Activated T-helper 1 cell treated with anti-CD3 and anti-CD28 coated beads, Interleukin-12 subunit alpha, Interleukin-12 subunit beta, Interleukin-2, Interleukin-4 antibody, amounts not matched to agents 30 ng/mL and 10 ng/mL and 1 ng/mL, durations not matched to agents 14 hours and 24 hours and 36 hours (primary cell): ENCODE measurements around the gene CLOCK. TPM values are rescaled to one million over a fixed set of nuclear protein-coding genes. Genes with fewer than 3 reads are reported as not detected.

Experiments
- DNase-seq: peaks from one replicate; pipeline ENCODE4 v3.0.0; 2021; ENCODE audit warnings: low spot score
- H3K27ac Mint-ChIP-seq: one replicate; pipeline ENCODE4 v1.8.0; 2021; ENCODE audit warnings: mild to moderate bottlenecking, mixed read lengths
- H3K27me3 Mint-ChIP-seq: one replicate; pipeline ENCODE4 v1.8.0; 2022; ENCODE audit warnings: mild to moderate bottlenecking, moderate library complexity, mixed read lengths; ENCODE audit not compliant: insufficient read depth
- H3K36me3 Mint-ChIP-seq: one replicate; pipeline ENCODE4 v1.8.0; 2021; ENCODE audit warnings: low read depth, mixed read lengths
- H3K4me1 Mint-ChIP-seq: one replicate; pipeline ENCODE4 v1.8.0; 2021; ENCODE audit warnings: low read depth, mixed read lengths
- H3K4me3 Mint-ChIP-seq: one replicate; pipeline ENCODE4 v1.8.0; 2021; ENCODE audit warnings: mild to moderate bottlenecking, moderate library complexity, mixed read lengths
- H3K9me3 Mint-ChIP-seq: one replicate; pipeline ENCODE4 v1.8.0; 2021; ENCODE audit warnings: mixed read lengths
- intact Hi-C: fragments of 100-400 bp; cut with micrococcal nuclease; formaldehyde crosslinking; loops from one replicate; pipeline ENCODE4 v1.15.1; 2024
- total RNA-seq: library from RNA; stranded (reverse); gene quantifications from 2 replicates; pipeline ENCODE4 v1.2.3, GENCODE V29; 2022

CLOCK gene
- total RNA-seq, 1 donor from 2014 or later, result 12.7 TPM

DNA sequence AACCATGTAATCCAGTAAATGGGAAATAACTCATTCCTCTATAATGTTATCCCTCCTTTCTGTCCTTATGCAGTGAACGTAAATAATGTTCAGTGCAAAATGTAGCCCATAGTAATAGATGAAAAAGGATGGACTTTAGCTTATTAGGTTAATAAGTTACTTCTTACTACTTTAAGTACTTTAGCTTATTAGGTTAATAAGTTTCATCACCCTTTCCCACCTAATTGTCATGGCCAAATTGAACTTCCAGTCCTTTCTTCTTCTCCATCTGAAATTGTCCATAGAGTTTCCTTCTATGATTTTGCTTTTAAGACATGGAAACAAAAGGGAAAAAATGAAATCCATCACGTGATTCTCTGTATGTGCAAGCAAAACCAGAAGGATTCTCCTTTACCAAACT lies 166.1 kb downstream of the CLOCK start:
- Mint-ChIP-seq H3K4me1 (peaks cover 10% of the 10 kb centered on the region), H3K36me3 (no peaks in the 10 kb centered on the region), H3K9me3 (no peaks in the 10 kb centered on the region), H3K27me3 (no peaks in the 10 kb centered on the region), H3K4me3 (no peak overlapping the region), H3K27ac (no peak overlapping the region)
- intact Hi-C loops, result no loop called here
- no peak for DNase-seq

DNA sequence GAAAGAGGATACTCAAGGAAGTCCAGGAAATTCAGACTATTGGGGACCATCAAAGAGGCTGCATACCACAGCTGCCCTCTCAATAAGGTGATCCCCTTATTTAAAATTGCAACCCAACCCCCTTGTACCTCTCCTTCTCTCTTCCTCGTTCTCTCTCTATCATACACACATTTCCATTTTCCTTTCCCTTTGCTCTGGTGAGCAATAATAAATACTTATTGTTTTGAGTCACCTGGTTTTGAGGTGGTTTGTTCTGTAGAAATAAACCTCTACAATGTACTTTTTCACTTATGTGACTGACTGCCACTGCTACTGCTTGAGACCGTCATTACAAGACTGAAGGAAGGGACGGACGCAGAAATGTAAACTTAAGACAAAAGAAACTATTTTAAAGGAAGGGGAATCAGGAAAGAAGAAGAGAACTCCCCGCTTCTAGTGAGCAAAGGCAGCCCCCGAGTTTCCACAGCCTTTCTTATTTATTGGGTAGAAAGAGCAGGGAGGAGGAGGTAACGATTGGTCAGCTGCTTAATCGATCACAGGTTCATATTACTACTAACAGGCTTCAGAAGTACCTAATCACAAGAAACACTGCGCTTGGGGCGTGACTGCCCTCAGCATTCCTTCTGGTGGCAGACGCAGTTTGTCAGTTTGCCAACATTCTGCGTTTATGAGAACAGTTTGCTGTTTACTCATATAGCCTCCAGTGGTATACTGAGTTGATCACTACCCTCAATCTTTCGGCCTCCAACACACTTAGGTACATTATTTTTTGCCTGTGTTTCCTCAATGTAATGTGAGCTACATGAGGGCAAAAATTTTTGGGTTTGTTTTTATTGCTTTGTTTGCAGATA lies 167.9 kb downstream of the CLOCK start:
- Mint-ChIP-seq H3K27ac (no peak overlapping the region), H3K36me3 (no peaks in the 10 kb centered on the region), H3K4me3 (no peak overlapping the region), H3K4me1 (peaks cover 4% of the 10 kb centered on the region), H3K27me3 (no peaks in the 10 kb centered on the region), H3K9me3 (no peaks in the 10 kb centered on the region)
- DNase-seq, result no peak
- intact Hi-C loops, result no loop called here

Other genes with a start within 250 kb of the CLOCK start
- gene SRD5A3, start 200.7 kb downstream of the CLOCK start, total RNA-seq, result 32.4 and 33.2 TPM in 2 replicates
- 110 and 112 TPM in 2 replicates for gene TMEM165, start 151.0 kb downstream of the CLOCK start, total RNA-seq
- gene PDCL2, start 45.3 kb upstream of the CLOCK start, total RNA-seq, result not detected in 2 replicates
- gene NMU, start 89.4 kb upstream of the CLOCK start, total RNA-seq, result 0.27 TPM in 1 of 2 replicates, not detected in the other